CD14-positive monocyte (primary cell): Measurements from ENCODE around the gene MED13L. TPM values are rescaled to one million over a fixed set of nuclear protein-coding genes. Genes with fewer than 3 reads are reported as not detected.

Experiments
- DNase-seq, 3 donors: peaks; one replicate each; pipeline ENCODE4 v3.0.0-alpha.2; 2011 to 2022
- H2AFZ ChIP-seq: 2 replicates; pipeline ENCODE4 v1.6.0; 2012; ENCODE audit warnings: mild to moderate bottlenecking, low read depth, low read length, inconsistent platforms; ENCODE audit not compliant: insufficient read depth, poor library complexity, severe bottlenecking
- H3K27ac ChIP-seq, 2 donors: 1 replicate in 1 of 2; 2 replicates in 1 of 2; pipeline ENCODE4 v1.5.1; 2012 to 2013; ENCODE audit warnings: low read length in 2 of 2, control low read depth in 1 of 2, inconsistent platforms in 1 of 2, low read depth in 1 of 2, mild to moderate bottlenecking in 1 of 2
- H3K27me3 ChIP-seq, 2 donors: one replicate each; pipeline versions ENCODE4 v1.6.0 to v1.6.1; 2011 to 2013; ENCODE audit warnings: low read length in 2 of 2; ENCODE audit not compliant: control insufficient read depth in 2 of 2, insufficient read depth in 2 of 2
- H3K36me3 ChIP-seq, 2 donors: replicated peaks in 1 of 2; 1 replicate in 1 of 2; 2 replicates in 1 of 2; pipeline versions ENCODE4 v1.5.1 to v1.6.1; 2012 to 2013; ENCODE audit warnings: low read length in 2 of 2, control low read depth in 1 of 2, inconsistent platforms in 1 of 2, mild to moderate bottlenecking in 1 of 2; ENCODE audit not compliant: insufficient read depth in 2 of 2, control insufficient read depth in 1 of 2
- H3K4me1 ChIP-seq, 2 donors: 1 replicate in 1 of 2; 2 replicates in 1 of 2; pipeline versions ENCODE4 v1.5.1 to v1.6.1; 2012 to 2013; ENCODE audit warnings: low read length in 2 of 2, control low read depth in 1 of 2, inconsistent platforms in 1 of 2, mild to moderate bottlenecking in 1 of 2, moderate library complexity in 1 of 2; ENCODE audit not compliant: insufficient read depth in 2 of 2, control insufficient read depth in 1 of 2
- H3K4me2 ChIP-seq: replicated peaks from 2 replicates; pipeline ENCODE3; 2012; ENCODE audit warnings: low read length, moderate library complexity, mild to moderate bottlenecking; ENCODE audit not compliant: poor library complexity, severe bottlenecking; ENCODE audit errors: extremely low read depth
- H3K4me3 ChIP-seq, 3 experiments: fragments of 200-600 bp in 1 of 3; sonication (generic) in 1 of 3; replicated peaks in 1 of 3; 1 replicate in 2 of 3; 2 replicates in 1 of 3; pipeline ENCODE4 v1.5.1; 2011 to 2013; ENCODE audit warnings: low read length in 3 of 3, mild to moderate bottlenecking in 3 of 3, control low read depth in 2 of 3, low read depth in 2 of 3, inconsistent platforms in 1 of 3, moderate library complexity in 1 of 3
- H3K79me2 ChIP-seq: 2 replicates; pipeline ENCODE4 v1.6.0; 2012; ENCODE audit warnings: mild to moderate bottlenecking, control low read depth, inconsistent platforms, low read length, moderate library complexity; ENCODE audit not compliant: insufficient read depth
- H3K9ac ChIP-seq: 2 replicates; pipeline ENCODE4 v1.6.0; 2017; ENCODE audit warnings: low read length, mild to moderate bottlenecking; ENCODE audit not compliant: insufficient read depth, poor library complexity, severe bottlenecking
- H3K9me3 ChIP-seq, 2 donors: replicated peaks in 1 of 2; 1 replicate in 1 of 2; 2 replicates in 1 of 2; pipeline versions ENCODE4 v1.5.1 to v1.6.1; 2012 to 2013; ENCODE audit warnings: low read length in 2 of 2, control low read depth in 1 of 2; ENCODE audit not compliant: control insufficient read depth in 1 of 2, insufficient read depth in 1 of 2
- H4K20me1 ChIP-seq: 2 replicates; pipeline ENCODE4 v1.6.0; 2012; ENCODE audit warnings: mild to moderate bottlenecking, low read length, control low read depth, moderate library complexity; ENCODE audit not compliant: insufficient read depth
- H3K27ac Mint-ChIP-seq, 7 donors: one replicate each; pipeline ENCODE4 v1.8.0; 2020; ENCODE audit warnings: mild to moderate bottlenecking in 7 of 7, mixed read lengths in 7 of 7, moderate library complexity in 6 of 7, inconsistent platforms in 2 of 7
- H3K27me3 Mint-ChIP-seq, 3 donors: one replicate each; pipeline ENCODE4 v1.8.0; 2021 to 2022; ENCODE audit warnings: low read depth in 3 of 3, mild to moderate bottlenecking in 3 of 3, mixed read lengths in 3 of 3, moderate library complexity in 3 of 3, inconsistent platforms in 1 of 3
- H3K36me3 Mint-ChIP-seq, 2 donors: one replicate each; pipeline ENCODE4 v1.8.0; 2020; ENCODE audit warnings: mixed read lengths in 2 of 2, inconsistent platforms in 1 of 2, mild to moderate bottlenecking in 1 of 2
- H3K4me1 Mint-ChIP-seq: one replicate; pipeline ENCODE4 v1.8.0; 2020; ENCODE audit warnings: mild to moderate bottlenecking, mixed read lengths
- H3K4me3 Mint-ChIP-seq, 2 donors: one replicate each; pipeline ENCODE4 v1.8.0; 2020; ENCODE audit warnings: mild to moderate bottlenecking in 2 of 2, mixed read lengths in 2 of 2, moderate library complexity in 1 of 2
- H3K9me3 Mint-ChIP-seq, 7 donors: one replicate each; pipeline ENCODE4 v1.8.0; 2020 to 2022; ENCODE audit warnings: mixed read lengths in 7 of 7, mild to moderate bottlenecking in 6 of 7, moderate library complexity in 6 of 7, inconsistent platforms in 2 of 7
- WGBS: methylation state at CpG from one replicate; pipeline ENCODE4 v1.1.5; 2013; ENCODE audit warnings: missing lambda C conversion rate; ENCODE audit not compliant: insufficient coverage; 5-methylcytosine and 5-hydroxymethylcytosine counted together
- intact Hi-C, 2 donors: fragments of 100-400 bp; cut with micrococcal nuclease; formaldehyde crosslinking; loops; one replicate each; pipeline versions ENCODE4 v1.15.0 to v1.15.1; 2023
- polyA plus RNA-seq, 3 donors: library from polyadenylated mRNA; depleted of rRNA in 1 of 3; unstranded in 2 of 3; stranded (reverse) in 1 of 3; fragments of 300-500 nt in 2 of 3; fragments of >200 nt in 1 of 3; fragmentation: Illumina TruSeq in 2 of 3; gene quantifications; 1 replicate in 2 of 3; 2 replicates in 1 of 3; pipeline ENCODE4 v1.2.3, GENCODE V29; 2012 to 2021
- TF ChIP-seq, protein P1 (sequence below): fragments of 200-600 bp; IDR thresholded peaks from one replicate; pipeline ENCODE4 v1.8.0; 2022; ENCODE audit warnings: antibody characterized with exemption, mild to moderate bottlenecking

MED13L gene
- polyA plus RNA-seq, 3 donors, result 4.4 to 42.0 (median 7.5) TPM

DNA sequence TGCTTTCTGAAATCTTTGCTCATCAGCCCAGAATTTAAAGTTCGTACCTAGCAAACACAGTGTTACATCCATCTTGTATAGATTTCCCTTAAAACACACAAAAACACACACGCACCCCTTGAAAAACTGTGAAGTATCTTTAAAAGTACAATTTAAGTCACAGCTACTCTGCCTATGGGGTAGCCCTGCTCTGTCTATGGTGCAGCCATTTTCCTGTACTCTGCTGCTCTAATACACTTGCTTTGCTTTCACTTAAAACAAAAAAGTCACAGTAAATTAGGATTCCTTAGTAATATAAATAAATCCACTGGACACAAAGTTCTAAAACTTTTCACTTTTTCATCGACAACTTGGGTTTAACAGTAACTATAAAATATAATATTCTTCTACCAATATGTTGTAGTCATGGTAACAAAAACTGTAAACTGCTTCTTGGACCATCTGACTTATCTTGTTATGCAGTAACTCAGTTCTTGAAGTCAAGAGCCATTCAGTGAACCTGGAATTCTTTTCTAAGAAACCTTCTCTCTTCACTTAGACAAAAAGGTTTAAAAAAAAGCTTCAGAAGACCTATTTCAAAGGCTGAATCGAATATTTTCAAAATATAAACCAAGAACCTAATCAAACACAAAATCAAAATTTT lies 63.5 kb downstream of the MED13L start:
- H3K27me3 ChIP-seq, result no peaks in the 10 kb centered on the region
- no peaks in the 10 kb centered on the region for H3K27me3 Mint-ChIP-seq
- no peak overlapping the region for H3K27ac ChIP-seq
- H3K36me3 Mint-ChIP-seq, result peaks cover 0 to 3% of the 10 kb centered on the region in 2 donors
- TF ChIP-seq, protein P1, sequence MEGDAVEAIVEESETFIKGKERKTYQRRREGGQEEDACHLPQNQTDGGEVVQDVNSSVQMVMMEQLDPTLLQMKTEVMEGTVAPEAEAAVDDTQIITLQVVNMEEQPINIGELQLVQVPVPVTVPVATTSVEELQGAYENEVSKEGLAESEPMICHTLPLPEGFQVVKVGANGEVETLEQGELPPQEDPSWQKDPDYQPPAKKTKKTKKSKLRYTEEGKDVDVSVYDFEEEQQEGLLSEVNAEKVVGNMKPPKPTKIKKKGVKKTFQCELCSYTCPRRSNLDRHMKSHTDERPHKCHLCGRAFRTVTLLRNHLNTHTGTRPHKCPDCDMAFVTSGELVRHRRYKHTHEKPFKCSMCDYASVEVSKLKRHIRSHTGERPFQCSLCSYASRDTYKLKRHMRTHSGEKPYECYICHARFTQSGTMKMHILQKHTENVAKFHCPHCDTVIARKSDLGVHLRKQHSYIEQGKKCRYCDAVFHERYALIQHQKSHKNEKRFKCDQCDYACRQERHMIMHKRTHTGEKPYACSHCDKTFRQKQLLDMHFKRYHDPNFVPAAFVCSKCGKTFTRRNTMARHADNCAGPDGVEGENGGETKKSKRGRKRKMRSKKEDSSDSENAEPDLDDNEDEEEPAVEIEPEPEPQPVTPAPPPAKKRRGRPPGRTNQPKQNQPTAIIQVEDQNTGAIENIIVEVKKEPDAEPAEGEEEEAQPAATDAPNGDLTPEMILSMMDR, result no peak
- no peak overlapping the region for H3K4me3 ChIP-seq
- H3K9me3 Mint-ChIP-seq, result no peaks in the 10 kb centered on the region
- no peaks in the 10 kb centered on the region for H3K36me3 ChIP-seq
- peaks cover 100% of the 10 kb centered on the region for H3K79me2 ChIP-seq
- no peak for DNase-seq
- no peak overlapping the region for H3K4me2 ChIP-seq
- intact Hi-C loops, result no loop called here
- H3K9me3 ChIP-seq, result no peaks in the 10 kb centered on the region
- no peak overlapping the region for H3K9ac ChIP-seq
- WGBS, result 90% methylated on average over 2 of the region's 4 CpGs
- peak overlapping the region in 3 of 7 donors; percentile 31 to 72 (median 61) for H3K27ac Mint-ChIP-seq
- H4K20me1 ChIP-seq, result peaks cover 100% of the 10 kb centered on the region
- H3K4me1 Mint-ChIP-seq, result peaks cover 57% of the 10 kb centered on the region
- no peak overlapping the region for H2AFZ ChIP-seq
- no peak overlapping the region for H3K4me3 Mint-ChIP-seq
- H3K4me1 ChIP-seq, result peaks cover 0 to 2% of the 10 kb centered on the region in 2 donors

DNA sequence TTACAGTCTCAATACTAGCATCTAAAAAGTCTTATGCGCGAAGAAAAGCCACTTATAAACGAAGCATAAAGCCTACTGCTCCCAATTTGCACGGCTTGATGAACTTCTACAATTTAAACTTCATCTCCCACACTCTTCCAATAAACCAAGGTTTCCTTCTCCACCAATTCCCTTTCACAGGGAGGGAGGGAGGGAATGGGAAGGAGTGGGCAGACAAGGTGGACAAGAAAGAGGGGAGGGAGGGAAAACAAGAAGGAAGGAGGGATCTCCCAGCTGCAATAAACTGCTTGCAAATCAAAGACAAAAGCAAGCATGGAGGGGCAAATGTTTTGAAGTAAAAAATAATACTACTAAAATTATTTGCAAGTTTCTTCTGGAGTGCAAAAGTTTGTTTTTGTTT lies 64.5 kb downstream of the MED13L start:
- Histone ChIP-seq H3K9ac (no peak overlapping the region), H3K27me3 (no peaks in the 10 kb centered on the region), H3K4me2 (no peak overlapping the region), H2AFZ (no peak overlapping the region), H4K20me1 (peaks cover 100% of the 10 kb centered on the region), H3K9me3 (no peaks in the 10 kb centered on the region), H3K4me3 (no peak overlapping the region), H3K36me3 (no peaks in the 10 kb centered on the region), H3K4me1 (peaks cover 0 to 2% of the 10 kb centered on the region in 2 donors), H3K27ac (peak overlapping the region in 1 of 2 donors; percentile 38), H3K79me2 (peaks cover 100% of the 10 kb centered on the region)
- TF ChIP-seq, protein P1, result no peak
- 100% methylated on average over 1 of the region's 4 CpGs for WGBS
- no peak for DNase-seq
- Mint-ChIP-seq H3K4me3 (no peak overlapping the region), H3K27me3 (no peaks in the 10 kb centered on the region), H3K36me3 (peaks cover 0 to 4% of the 10 kb centered on the region in 2 donors), H3K27ac (peak overlapping the region in 2 of 7 donors; percentile 2 to 55), H3K9me3 (no peaks in the 10 kb centered on the region), H3K4me1 (peaks cover 51% of the 10 kb centered on the region)
- intact Hi-C loops, result no loop called here
